Measurements from ENCODE around the gene USP34. TPM values are rescaled to one million over a fixed set of nuclear protein-coding genes. Genes with fewer than 3 reads are reported as not detected.
A peak's percentile ranks its signal among the peaks of the same experiment; 100 is the strongest.

The USP34 gene
- total and polyA plus RNA-seq, 2 experiments from 2014 or later: 36.8 to 125 TPM

- TF ChIP-seq CTCF (IDR thresholded peaks at IDR 0.05; ENCODE audit: poor library complexity) (no peak), EZH2phosphoT487 (IDR thresholded peaks at IDR 0.05; ENCODE audit: low read depth, severe bottlenecking, unreplicated experiment) (no peak), EZH2 (IDR thresholded peaks at IDR 0.05; ENCODE audit: borderline replicate concordance) (no peak)
- Histone ChIP-seq H3K4me3 (no peak overlapping the region), H3K27ac (no peak overlapping the region), H3K4me2 (no peak overlapping the region), H4K20me1 (ENCODE audit: insufficient read depth, poor library complexity, severe bottlenecking) (no peaks in the 10 kb centered on the region), H3K36me3 (replicated peaks; ENCODE audit: insufficient read depth, low read depth) (no peaks in the 10 kb centered on the region), H3K27me3 (no peaks in the 10 kb centered on the region), H3K9me3 (ENCODE audit: low read depth) (no peaks in the 10 kb centered on the region), H2AFZ (no peak overlapping the region), H3K9me2 (replicated peaks; ENCODE audit: insufficient read depth) (no peaks in the 10 kb centered on the region), H3K4me1 (ENCODE audit: insufficient read depth) (no peaks in the 10 kb centered on the region), H3K79me2 (no peaks in the 10 kb centered on the region)
- 42% methylated on average over 2 of the region's 2 CpGs for WGBS (ENCODE audit: low lambda C conversion rate, missing lambda C conversion rate)
- DNase-seq (ENCODE audit: low spot score): no peak
Measured at GRCh38 chr2:61252031-61252430, 218.9 kb downstream of the USP34 start.

GRCh38 chr2:61249521-61250071 is 221.3 kb downstream of the USP34 start:
- WGBS (ENCODE audit: low lambda C conversion rate, missing lambda C conversion rate): 95% methylated on average over 9 of the region's 9 CpGs

GRCh38 chr2:61247204-61247812 is 223.6 kb downstream of the USP34 start:
- DNase-seq (ENCODE audit: low spot score): peak; percentile 7
- Histone ChIP-seq H4K20me1 (ENCODE audit: insufficient read depth, poor library complexity, severe bottlenecking) (no peaks in the 10 kb centered on the region), H3K4me1 (ENCODE audit: insufficient read depth) (no peaks in the 10 kb centered on the region), H3K27ac (no peak overlapping the region), H3K4me3 (no peak overlapping the region), H3K79me2 (no peaks in the 10 kb centered on the region), H3K27me3 (no peaks in the 10 kb centered on the region), H2AFZ (no peak overlapping the region), H3K4me2 (no peak overlapping the region), H3K9me3 (ENCODE audit: low read depth) (no peaks in the 10 kb centered on the region), H3K36me3 (replicated peaks; ENCODE audit: insufficient read depth, low read depth) (no peaks in the 10 kb centered on the region), H3K9me2 (replicated peaks; ENCODE audit: insufficient read depth) (no peaks in the 10 kb centered on the region)
- no peak for TF ChIP-seq EZH2 (IDR thresholded peaks at IDR 0.05; ENCODE audit: borderline replicate concordance)
- TF ChIP-seq EZH2phosphoT487 (IDR thresholded peaks at IDR 0.05; ENCODE audit: low read depth, severe bottlenecking, unreplicated experiment): no peak
- TF ChIP-seq CTCF (IDR thresholded peaks at IDR 0.05; ENCODE audit: poor library complexity): no peak

More at GRCh38 chr2:61249521-61250071, 221.3 kb downstream of the USP34 start:
- Histone ChIP-seq H4K20me1 (ENCODE audit: insufficient read depth, poor library complexity, severe bottlenecking) (no peaks in the 10 kb centered on the region), H2AFZ (no peak overlapping the region), H3K27ac (no peak overlapping the region), H3K4me1 (ENCODE audit: insufficient read depth) (no peaks in the 10 kb centered on the region), H3K27me3 (no peaks in the 10 kb centered on the region), H3K9me3 (ENCODE audit: low read depth) (no peaks in the 10 kb centered on the region), H3K4me3 (no peak overlapping the region), H3K36me3 (replicated peaks; ENCODE audit: insufficient read depth, low read depth) (no peaks in the 10 kb centered on the region), H3K4me2 (no peak overlapping the region), H3K79me2 (no peaks in the 10 kb centered on the region), H3K9me2 (replicated peaks; ENCODE audit: insufficient read depth) (no peaks in the 10 kb centered on the region)
- no peak for DNase-seq (ENCODE audit: low spot score)
- TF ChIP-seq CTCF (IDR thresholded peaks at IDR 0.05; ENCODE audit: poor library complexity) (no peak), EZH2 (IDR thresholded peaks at IDR 0.05; ENCODE audit: borderline replicate concordance) (no peak), EZH2phosphoT487 (IDR thresholded peaks at IDR 0.05; ENCODE audit: low read depth, severe bottlenecking, unreplicated experiment) (no peak)

All from hepatocyte (in vitro differentiated cells).